BLaER1 (cell line): ENCODE data around the gene RRH.
"Not testable (repeated sequence)": the region's sequence is repeated elsewhere in the genome, so short reads cannot be mapped to it uniquely, and the experiment has no call there.

ENCODE experiments used
- H3K27ac ChIP-seq: shearing (Covaris generic); formaldehyde crosslinking; 2 replicates; pipeline ENCODE4 v1.8.1; 2022
- H3K27me3 ChIP-seq: shearing (Covaris generic); formaldehyde crosslinking; 2 replicates; pipeline ENCODE4 v1.8.1; 2022
- H3K36me3 ChIP-seq: shearing (Covaris generic); formaldehyde crosslinking; 2 replicates; pipeline ENCODE4 v1.8.1; 2022
- H3K4me1 ChIP-seq: shearing (Covaris generic); formaldehyde crosslinking; 2 replicates; pipeline ENCODE4 v1.8.1; 2022
- H3K4me2 ChIP-seq: shearing (Covaris generic); formaldehyde crosslinking; 2 replicates; pipeline ENCODE4 v1.8.1; 2022
- H3K4me3 ChIP-seq: shearing (Covaris generic); formaldehyde crosslinking; 2 replicates; pipeline ENCODE4 v1.8.1; 2022
- H3K9ac ChIP-seq: shearing (Covaris generic); formaldehyde crosslinking; 2 replicates; pipeline ENCODE4 v1.8.1; 2022
- H3K9me3 ChIP-seq: shearing (Covaris generic); formaldehyde crosslinking; 2 replicates; pipeline ENCODE4 v1.8.1; 2022
- H4K20me1 ChIP-seq: shearing (Covaris generic); formaldehyde crosslinking; 2 replicates; pipeline ENCODE4 v1.8.1; 2022
- Cebpa-rat ChIP-seq: shearing (Covaris generic); IDR thresholded peaks from 2 replicates; pipeline ENCODE4 v1.8.1; 2022

The RRH gene

DNA sequence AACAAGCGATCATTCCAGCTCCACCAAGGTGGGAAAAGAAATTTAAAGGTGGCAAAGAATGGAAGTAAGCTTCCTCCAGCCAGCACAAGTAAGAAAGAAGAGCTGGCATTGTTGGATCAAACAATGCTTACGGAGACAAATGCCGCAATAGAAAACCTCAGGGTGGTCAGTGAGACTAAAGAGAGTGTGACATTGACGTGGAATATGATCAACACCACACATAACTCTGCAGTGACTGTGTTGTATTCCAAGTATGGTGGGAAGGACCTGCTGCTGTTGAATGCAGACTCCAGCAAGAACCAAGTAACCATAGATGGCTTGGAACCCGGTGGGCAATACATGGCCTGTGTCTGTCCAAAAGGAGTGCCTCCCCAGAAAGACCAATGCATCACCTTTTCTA, 42.3 kb downstream of the RRH start:
- no peak overlapping the region for H3K4me3 ChIP-seq
- no peak overlapping the region for H3K4me2 ChIP-seq
- peaks cover 5% of the 10 kb centered on the region; the same call in 1 of the 2 replicates for H3K36me3 ChIP-seq
- no peaks in the 10 kb centered on the region for H3K9me3 ChIP-seq
- TF ChIP-seq Cebpa-rat, result no peak
- H3K9ac ChIP-seq, result no peak overlapping the region
- H3K4me1 ChIP-seq, result no peaks in the 10 kb centered on the region
- no peak overlapping the region for H3K27ac ChIP-seq
- no peaks in the 10 kb centered on the region for H3K27me3 ChIP-seq
- H4K20me1 ChIP-seq, result no peaks in the 10 kb centered on the region

GRCh38 chr4:109872065-109872464, 44.3 kb downstream of the RRH start:
- H3K4me3 ChIP-seq, result no peak overlapping the region
- no peaks in the 10 kb centered on the region for H3K9me3 ChIP-seq
- H3K36me3 ChIP-seq, result peaks cover 5% of the 10 kb centered on the region; the same call in 1 of the 2 replicates
- H3K4me2 ChIP-seq, result no peak overlapping the region
- no peaks in the 10 kb centered on the region for H3K27me3 ChIP-seq
- H3K27ac ChIP-seq, result no peak overlapping the region
- no peaks in the 10 kb centered on the region for H4K20me1 ChIP-seq
- H3K9ac ChIP-seq, result no peak overlapping the region
- no peak for TF ChIP-seq Cebpa-rat
- H3K4me1 ChIP-seq, result no peaks in the 10 kb centered on the region

GRCh38 chr4:109872950-109873656, 45.3 kb downstream of the RRH start:
- Histone ChIP-seq H3K27me3 (no peaks in the 10 kb centered on the region), H3K9me3 (no peaks in the 10 kb centered on the region), H3K9ac (no peak overlapping the region), H3K4me1 (no peaks in the 10 kb centered on the region), H3K4me2 (no peak overlapping the region), H3K27ac (no peak overlapping the region), H3K36me3 (peaks cover 5% of the 10 kb centered on the region; the same call in 1 of the 2 replicates), H3K4me3 (no peak overlapping the region), H4K20me1 (no peaks in the 10 kb centered on the region)
- no peak for TF ChIP-seq Cebpa-rat

DNA sequence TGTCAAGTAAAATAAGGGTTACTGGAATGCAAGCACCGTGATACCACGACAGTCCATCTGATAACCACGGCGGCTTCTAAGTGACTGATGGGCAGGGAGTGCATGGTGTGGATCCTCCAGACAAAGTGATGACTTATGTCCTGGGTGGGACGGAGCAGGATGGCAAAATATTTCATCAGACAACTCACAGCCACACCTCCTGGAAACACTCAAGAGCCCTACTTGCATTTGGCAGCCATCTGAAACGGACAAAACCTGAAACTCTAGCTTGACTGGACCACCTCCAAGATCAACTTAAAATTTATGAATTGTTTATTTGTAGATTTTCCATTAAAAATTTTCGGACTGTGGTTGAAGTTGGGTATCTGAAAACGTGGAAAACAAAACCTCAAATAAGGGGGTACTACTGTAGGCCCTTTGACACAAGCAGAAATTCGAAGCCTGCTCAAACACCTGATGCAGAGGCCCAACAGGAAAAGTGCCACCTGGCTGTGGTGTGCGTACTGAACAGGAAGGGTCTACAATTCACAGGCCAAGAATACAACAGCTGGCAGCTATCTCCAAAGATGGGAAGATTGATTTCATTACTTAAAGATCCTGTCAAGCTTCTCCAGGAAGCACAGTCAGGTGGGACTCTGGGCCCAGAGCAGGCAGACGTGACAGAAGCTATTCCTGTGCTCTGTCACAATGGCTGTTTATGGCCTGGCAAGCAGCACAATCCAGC, 46.2 kb downstream of the RRH start:
- Histone ChIP-seq H3K9ac (no peak overlapping the region), H3K9me3 (no peaks in the 10 kb centered on the region), H3K4me1 (no peaks in the 10 kb centered on the region), H3K36me3 (peaks cover 5% of the 10 kb centered on the region; the same call in 1 of the 2 replicates), H3K27ac (no peak overlapping the region), H4K20me1 (no peaks in the 10 kb centered on the region), H3K27me3 (no peaks in the 10 kb centered on the region), H3K4me2 (no peak overlapping the region), H3K4me3 (no peak overlapping the region)
- TF ChIP-seq Cebpa-rat, result no peak

DNA sequence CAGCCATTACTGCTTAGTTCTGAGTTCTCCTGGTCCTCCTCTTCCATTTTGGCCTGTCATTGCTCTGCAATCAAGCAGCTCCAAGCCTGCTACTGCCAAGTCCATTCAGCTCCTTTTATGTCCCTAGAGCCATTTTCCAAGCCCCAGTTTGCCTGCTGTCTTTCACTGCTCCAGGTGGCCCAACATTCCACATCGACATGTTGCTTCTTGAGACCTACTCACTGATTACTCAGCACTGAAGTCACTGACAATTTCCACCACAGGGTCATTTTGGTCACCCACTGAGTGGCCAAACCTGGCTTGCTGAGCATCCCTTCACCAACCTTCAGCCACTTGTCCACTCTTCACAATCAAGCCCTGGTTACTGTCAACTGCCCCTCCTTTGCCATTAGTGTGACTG, 47.3 kb downstream of the RRH start:
- peaks cover 1% of the 10 kb centered on the region; the same call in 1 of the 2 replicates for H3K36me3 ChIP-seq
- H3K4me1 ChIP-seq, result no peaks in the 10 kb centered on the region
- TF ChIP-seq Cebpa-rat, result no peak
- no peak overlapping the region for H3K9ac ChIP-seq
- no peak overlapping the region for H3K4me2 ChIP-seq
- no peak overlapping the region for H3K27ac ChIP-seq
- no peak overlapping the region for H3K4me3 ChIP-seq
- H3K27me3 ChIP-seq, result no peaks in the 10 kb centered on the region
- no peaks in the 10 kb centered on the region for H4K20me1 ChIP-seq
- H3K9me3 ChIP-seq, result no peaks in the 10 kb centered on the region

DNA sequence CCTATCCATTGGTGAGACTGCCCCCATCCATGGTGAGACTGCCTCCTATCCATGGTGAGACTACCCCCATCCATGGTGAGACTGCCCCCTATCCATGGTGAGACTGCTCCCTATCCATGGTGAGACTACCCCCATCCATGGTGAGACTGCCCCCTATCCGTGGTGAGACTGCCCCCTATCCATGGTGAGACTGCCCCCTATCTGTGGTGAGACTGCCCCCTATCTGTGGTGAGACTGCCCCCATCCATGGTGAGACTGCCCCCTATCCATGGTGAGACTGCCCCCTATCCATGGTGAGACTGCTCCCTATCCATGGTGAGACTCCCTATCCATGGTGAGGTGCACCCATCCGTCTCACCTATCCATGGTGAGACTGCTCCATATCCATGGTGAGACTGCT, 47.8 kb downstream of the RRH start:
- H4K20me1 ChIP-seq, H3K27me3 ChIP-seq, H3K4me1 ChIP-seq: not testable (repeated sequence)

GRCh38 chr4:109876634-109877265, 49.0 kb downstream of the RRH start:
- Histone ChIP-seq H3K4me2 (no peak overlapping the region), H3K27ac (no peak overlapping the region), H3K27me3 (no peaks in the 10 kb centered on the region), H3K4me1 (no peaks in the 10 kb centered on the region), H3K9me3 (no peaks in the 10 kb centered on the region), H3K9ac (no peak overlapping the region), H3K36me3 (no peaks in the 10 kb centered on the region), H3K4me3 (no peak overlapping the region), H4K20me1 (no peaks in the 10 kb centered on the region)
- no peak for TF ChIP-seq Cebpa-rat

More for the DNA sequence above, 47.8 kb downstream of the RRH start:
- H3K4me3 ChIP-seq, H3K9me3 ChIP-seq, H3K9ac ChIP-seq, H3K27ac ChIP-seq, H3K4me2 ChIP-seq, H3K36me3 ChIP-seq: not testable (repeated sequence)

- H3K4me3 ChIP-seq, result no peak overlapping the region
- H3K4me1 ChIP-seq, result no peaks in the 10 kb centered on the region
- TF ChIP-seq Cebpa-rat, result no peak
- H3K27ac ChIP-seq, result no peak overlapping the region
- H3K9ac ChIP-seq, result no peak overlapping the region
- H3K36me3 ChIP-seq, result no peaks in the 10 kb centered on the region
- no peak overlapping the region for H3K4me2 ChIP-seq
- no peaks in the 10 kb centered on the region for H4K20me1 ChIP-seq
- no peaks in the 10 kb centered on the region for H3K27me3 ChIP-seq
- H3K9me3 ChIP-seq, result no peaks in the 10 kb centered on the region
Observed at GRCh38 chr4:109877400-109877799, 49.6 kb downstream of the RRH start.

DNA sequence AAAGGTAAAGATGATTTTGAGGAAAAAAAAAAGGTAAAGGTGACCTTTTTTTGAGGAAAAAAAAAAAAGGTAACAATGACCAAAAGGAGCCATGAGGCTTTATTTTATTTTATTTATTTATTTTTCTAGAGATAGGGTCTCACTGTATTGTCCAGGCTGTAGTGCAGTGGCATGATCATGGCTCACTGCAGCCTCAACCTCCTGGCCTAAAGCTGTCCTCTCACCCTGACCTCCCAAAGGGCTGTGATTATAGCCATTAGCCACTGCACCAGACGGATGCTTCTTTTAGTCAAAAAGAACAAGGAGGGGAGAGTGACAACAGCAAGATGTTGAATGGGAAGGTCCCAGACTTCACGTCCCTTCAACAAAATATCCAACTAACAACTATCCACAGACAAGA, 50.6 kb downstream of the RRH start:
- Histone ChIP-seq H4K20me1 (no peaks in the 10 kb centered on the region), H3K9me3 (no peaks in the 10 kb centered on the region), H3K4me1 (no peaks in the 10 kb centered on the region), H3K27me3 (no peaks in the 10 kb centered on the region), H3K9ac (no peak overlapping the region), H3K4me3 (no peak overlapping the region), H3K4me2 (no peak overlapping the region), H3K36me3 (no peaks in the 10 kb centered on the region), H3K27ac (no peak overlapping the region)
- no peak for TF ChIP-seq Cebpa-rat

- H3K9ac ChIP-seq, result no peak overlapping the region
- H3K27ac ChIP-seq, result no peak overlapping the region
- no peak overlapping the region for H3K4me3 ChIP-seq
- H3K4me1 ChIP-seq, result no peaks in the 10 kb centered on the region
- TF ChIP-seq Cebpa-rat, result no peak
- H3K9me3 ChIP-seq, result no peaks in the 10 kb centered on the region
- H3K4me2 ChIP-seq, result no peak overlapping the region
- H4K20me1 ChIP-seq, result no peaks in the 10 kb centered on the region
- H3K36me3 ChIP-seq, result no peaks in the 10 kb centered on the region
- no peaks in the 10 kb centered on the region for H3K27me3 ChIP-seq
Observed at GRCh38 chr4:109879081-109879480, 51.3 kb downstream of the RRH start.
